Esophagus muscularis mucosa (tissue), 4 donors: ENCODE measurements around the gene EPAS1. TPM values are rescaled to one million over a fixed set of nuclear protein-coding genes. Genes with fewer than 3 reads are reported as not detected.

ENCODE experiments used
- DNase-seq: peaks from one replicate; pipeline ENCODE4 v3.0.0-alpha.2; 2017; ENCODE audit errors: extremely low spot score
- H3K27ac ChIP-seq, 4 donors: fragments of 200-600 bp; sonication (generic); replicated peaks in 1 of 4; 1 replicate in 3 of 4; 2 replicates in 1 of 4; pipeline ENCODE4 v1.5.1; 2016 to 2019; ENCODE audit warnings: mild to moderate bottlenecking in 1 of 4
- H3K27me3 ChIP-seq, 4 donors: fragments of 200-600 bp; sonication (generic); one replicate each; pipeline versions ENCODE4 v1.5.1 to v1.6.0; 2016 to 2019
- H3K36me3 ChIP-seq, 4 donors: fragments of 200-600 bp; sonication (generic); one replicate each; pipeline ENCODE4 v1.5.1; 2016 to 2019
- H3K4me1 ChIP-seq, 4 donors: fragments of 200-600 bp; sonication (generic); one replicate each; pipeline ENCODE4 v1.5.1; 2016 to 2019
- H3K4me3 ChIP-seq, 4 donors: fragments of 200-600 bp; sonication (generic); 1 replicate in 2 of 4; 2 replicates in 2 of 4; pipeline ENCODE4 v1.5.1; 2016 to 2019; ENCODE audit warnings: mild to moderate bottlenecking in 4 of 4, moderate library complexity in 1 of 4
- H3K9me3 ChIP-seq, 4 donors: fragments of 200-600 bp; sonication (generic); 1 replicate in 3 of 4; 2 replicates in 1 of 4; pipeline ENCODE4 v1.5.1; 2016 to 2019
- EP300 ChIP-seq: sonication (generic); formaldehyde crosslinking; IDR thresholded peaks from one replicate; pipeline ENCODE4 v1.6.1; 2017; ENCODE audit warnings: antibody characterized with exemption
- POLR2A ChIP-seq: fragments of 450-650 bp; IDR thresholded peaks from one replicate; pipeline ENCODE4 v1.6.1; 2017; ENCODE audit warnings: antibody characterized with exemption, moderate library complexity, mild to moderate bottlenecking, low read depth
- POLR2AphosphoS5 ChIP-seq, 2 donors: sonication (generic); formaldehyde crosslinking; IDR thresholded peaks; one replicate each; pipeline ENCODE4 v1.6.1; 2017; ENCODE audit warnings: antibody characterized with exemption in 2 of 2
- WGBS: methylation state at CpG from one replicate; pipeline ENCODE4 v1.1.5; 2018; 5-methylcytosine and 5-hydroxymethylcytosine counted together
- intact Hi-C: fragments of 100-400 bp; cut with DNase I; formaldehyde crosslinking; loops from one replicate; pipeline ENCODE4 v1.15.1; 2023
- total RNA-seq, 4 donors: library from RNA; depleted of rRNA; stranded (reverse); fragments of >200 nt; gene quantifications; one replicate each; pipeline versions ENCODE4 v1.1.0 to v1.2.1, GENCODE V29; 2016
- TF ChIP-seq, protein P1 (sequence below), 3 experiments: fragments of 200-600 bp in 2 of 3; fragments of 450-650 bp in 1 of 3; sonication (generic) in 2 of 3; IDR thresholded peaks; one replicate each; pipeline ENCODE4 v1.5.1; 2017 to 2019; ENCODE audit warnings: antibody characterized with exemption in 3 of 3, mild to moderate bottlenecking in 2 of 3, moderate library complexity in 1 of 3

Gene EPAS1
- total RNA-seq, 4 donors from 2014 or later: 113 to 225 (median 183) TPM

DNA sequence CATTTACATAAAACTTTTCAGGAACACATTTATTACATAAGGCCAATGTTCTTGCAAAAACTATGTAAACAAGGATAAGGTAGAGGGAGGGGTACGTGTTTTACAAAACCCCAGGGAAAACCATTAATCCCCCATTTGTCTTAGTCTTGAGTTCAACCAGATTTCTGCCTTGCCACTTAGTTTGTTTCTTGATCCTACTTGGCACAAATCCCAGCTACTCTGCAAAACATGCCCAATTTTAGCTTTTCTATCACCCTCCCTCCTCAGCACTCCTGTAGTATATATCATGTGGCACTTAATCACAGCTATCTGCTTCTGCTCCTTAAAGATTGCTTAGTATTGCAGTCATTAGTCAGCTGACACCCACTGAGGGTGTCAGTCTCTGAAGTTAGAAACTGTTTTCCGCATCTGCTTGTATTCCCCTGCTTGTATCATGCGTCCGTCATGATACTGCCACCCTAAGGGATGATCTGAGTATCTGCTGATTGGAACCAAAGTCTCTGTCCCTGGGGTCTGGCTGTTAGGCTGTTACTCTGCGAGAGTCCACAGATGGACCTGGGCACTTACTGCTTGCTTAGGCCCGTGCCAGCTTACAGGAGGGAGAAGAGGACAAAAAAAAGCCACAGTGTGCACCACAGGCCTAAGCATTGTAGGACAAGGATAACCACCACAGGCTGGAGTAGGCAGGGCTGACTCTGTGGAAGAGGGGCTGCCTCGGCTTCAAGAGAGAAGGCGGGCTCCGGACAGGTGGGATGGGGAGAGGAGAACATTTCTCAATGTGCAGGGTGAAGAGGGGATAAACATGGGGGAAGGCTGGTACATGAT is 82.2 kb downstream of the EPAS1 start:
- no peak for DNase-seq
- 58% methylated on average over 9 of the region's 9 CpGs for WGBS
- H3K27ac ChIP-seq: peak overlapping the region in 3 of 4 donors; percentile 34 to 54 (median 46)
- peaks cover 14 to 48% (median 38%) of the 10 kb centered on the region in 4 donors for H3K4me1 ChIP-seq
- TF ChIP-seq POLR2AphosphoS5 (IDR thresholded peaks at IDR 0.05) (peak in 1 of 2 donors; percentile 36), EP300 (no peak)
- H3K9me3 ChIP-seq: no peaks in the 10 kb centered on the region
- H3K4me3 ChIP-seq: no peak overlapping the region
- intact Hi-C loops: no loop called here
- no peaks in the 10 kb centered on the region for H3K27me3 ChIP-seq
- peaks cover 11 to 100% (median 70%) of the 10 kb centered on the region in 4 donors for H3K36me3 ChIP-seq

DNA sequence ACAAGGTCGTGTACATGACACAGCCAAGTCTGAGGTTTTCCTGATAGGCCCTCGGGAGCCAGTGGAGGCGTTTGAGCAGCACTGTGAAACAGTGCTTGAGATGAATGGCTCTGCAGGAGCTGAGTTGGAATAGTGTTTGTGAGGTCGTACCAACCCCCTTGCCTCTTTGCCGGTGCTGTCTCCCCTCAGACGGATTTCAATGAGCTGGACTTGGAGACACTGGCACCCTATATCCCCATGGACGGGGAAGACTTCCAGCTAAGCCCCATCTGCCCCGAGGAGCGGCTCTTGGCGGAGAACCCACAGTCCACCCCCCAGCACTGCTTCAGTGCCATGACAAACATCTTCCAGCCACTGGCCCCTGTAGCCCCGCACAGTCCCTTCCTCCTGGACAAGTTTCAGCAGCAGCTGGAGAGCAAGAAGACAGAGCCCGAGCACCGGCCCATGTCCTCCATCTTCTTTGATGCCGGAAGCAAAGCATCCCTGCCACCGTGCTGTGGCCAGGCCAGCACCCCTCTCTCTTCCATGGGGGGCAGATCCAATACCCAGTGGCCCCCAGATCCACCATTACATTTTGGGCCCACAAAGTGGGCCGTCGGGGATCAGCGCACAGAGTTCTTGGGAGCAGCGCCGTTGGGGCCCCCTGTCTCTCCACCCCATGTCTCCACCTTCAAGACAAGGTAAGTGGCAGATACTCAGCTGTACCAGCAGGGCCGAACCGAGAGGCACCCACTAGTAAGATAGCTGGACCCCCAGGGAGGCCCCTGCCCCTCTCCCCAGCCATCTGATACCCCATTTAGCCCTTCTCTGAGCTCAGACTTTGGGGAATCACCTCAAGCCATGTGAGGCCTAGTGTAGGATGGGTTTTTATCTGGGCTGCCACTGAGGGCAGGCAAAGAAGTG is 83.1 kb downstream of the EPAS1 start:
- intact Hi-C loops: no loop called here
- Histone ChIP-seq H3K27ac (peak overlapping the region in 3 of 4 donors; percentile 34 to 54 (median 46)), H3K9me3 (no peaks in the 10 kb centered on the region), H3K4me1 (peaks cover 14 to 48% (median 38%) of the 10 kb centered on the region in 4 donors), H3K36me3 (peaks cover 11 to 100% (median 75%) of the 10 kb centered on the region in 4 donors), H3K27me3 (no peaks in the 10 kb centered on the region), H3K4me3 (no peak overlapping the region)
- DNase-seq: no peak
- TF ChIP-seq, protein P1, sequence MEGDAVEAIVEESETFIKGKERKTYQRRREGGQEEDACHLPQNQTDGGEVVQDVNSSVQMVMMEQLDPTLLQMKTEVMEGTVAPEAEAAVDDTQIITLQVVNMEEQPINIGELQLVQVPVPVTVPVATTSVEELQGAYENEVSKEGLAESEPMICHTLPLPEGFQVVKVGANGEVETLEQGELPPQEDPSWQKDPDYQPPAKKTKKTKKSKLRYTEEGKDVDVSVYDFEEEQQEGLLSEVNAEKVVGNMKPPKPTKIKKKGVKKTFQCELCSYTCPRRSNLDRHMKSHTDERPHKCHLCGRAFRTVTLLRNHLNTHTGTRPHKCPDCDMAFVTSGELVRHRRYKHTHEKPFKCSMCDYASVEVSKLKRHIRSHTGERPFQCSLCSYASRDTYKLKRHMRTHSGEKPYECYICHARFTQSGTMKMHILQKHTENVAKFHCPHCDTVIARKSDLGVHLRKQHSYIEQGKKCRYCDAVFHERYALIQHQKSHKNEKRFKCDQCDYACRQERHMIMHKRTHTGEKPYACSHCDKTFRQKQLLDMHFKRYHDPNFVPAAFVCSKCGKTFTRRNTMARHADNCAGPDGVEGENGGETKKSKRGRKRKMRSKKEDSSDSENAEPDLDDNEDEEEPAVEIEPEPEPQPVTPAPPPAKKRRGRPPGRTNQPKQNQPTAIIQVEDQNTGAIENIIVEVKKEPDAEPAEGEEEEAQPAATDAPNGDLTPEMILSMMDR (IDR thresholded peaks at IDR 0.05): no peak
- TF ChIP-seq EP300 (no peak), POLR2A (no peak), POLR2AphosphoS5 (IDR thresholded peaks at IDR 0.05) (no peak)
- WGBS: 86% methylated on average over 13 of the region's 22 CpGs

DNA sequence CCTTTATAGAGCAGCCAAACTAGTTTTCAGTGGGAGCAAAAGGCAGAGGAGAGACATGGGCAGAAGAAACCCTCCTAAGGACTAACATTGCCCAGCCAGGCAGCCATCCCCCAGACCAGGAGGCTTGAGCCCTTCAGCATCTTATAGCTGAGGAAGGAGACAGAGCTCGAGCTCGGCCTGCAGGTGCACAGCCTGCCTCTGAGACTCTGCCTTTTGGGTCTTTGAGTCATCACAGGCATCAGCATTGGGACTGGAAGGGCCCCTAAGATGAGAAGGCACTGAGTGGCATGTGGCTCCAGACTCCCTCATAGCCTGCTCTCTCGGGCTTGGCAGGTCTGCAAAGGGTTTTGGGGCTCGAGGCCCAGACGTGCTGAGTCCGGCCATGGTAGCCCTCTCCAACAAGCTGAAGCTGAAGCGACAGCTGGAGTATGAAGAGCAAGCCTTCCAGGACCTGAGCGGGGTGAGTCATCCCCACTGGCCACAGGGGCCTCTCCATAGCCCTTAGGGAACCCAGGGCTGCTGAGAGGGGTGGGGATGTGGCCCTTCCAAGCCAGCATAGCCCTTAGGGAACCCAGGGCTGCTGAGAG is 84.1 kb downstream of the EPAS1 start:
- H3K27me3 ChIP-seq: no peaks in the 10 kb centered on the region
- H3K4me3 ChIP-seq: no peak overlapping the region
- no peak overlapping the region for H3K27ac ChIP-seq
- TF ChIP-seq POLR2AphosphoS5 (IDR thresholded peaks at IDR 0.05) (no peak), EP300 (no peak), POLR2A (no peak)
- TF ChIP-seq, protein P1 (IDR thresholded peaks at IDR 0.05): no peak
- peaks cover 13 to 54% (median 43%) of the 10 kb centered on the region in 4 donors for H3K4me1 ChIP-seq
- no peaks in the 10 kb centered on the region for H3K9me3 ChIP-seq
- peaks cover 16 to 100% (median 77%) of the 10 kb centered on the region in 4 donors for H3K36me3 ChIP-seq
- 100% methylated on average over 2 of the region's 8 CpGs for WGBS
- no peak for DNase-seq
- intact Hi-C loops: no loop called here

DNA sequence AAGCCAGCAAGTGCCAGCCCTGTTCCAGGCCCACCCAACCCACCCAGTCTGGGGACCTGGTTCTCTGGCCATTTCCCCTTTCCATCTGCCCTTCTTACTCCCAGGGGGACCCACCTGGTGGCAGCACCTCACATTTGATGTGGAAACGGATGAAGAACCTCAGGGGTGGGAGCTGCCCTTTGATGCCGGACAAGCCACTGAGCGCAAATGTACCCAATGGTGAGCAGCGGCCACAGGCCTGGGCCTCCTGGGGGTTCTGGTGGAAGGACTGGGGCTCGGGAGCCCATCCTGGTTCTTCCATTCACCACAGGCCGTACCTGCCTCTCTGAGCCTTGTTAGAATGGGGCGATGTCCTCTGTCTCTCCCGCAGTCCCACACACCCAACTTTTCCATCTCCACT is 84.7 kb downstream of the EPAS1 start:
- intact Hi-C loops: no loop called here
- peaks cover 16 to 100% (median 75%) of the 10 kb centered on the region in 4 donors for H3K36me3 ChIP-seq

More for the DNA sequence above, 84.7 kb downstream of the EPAS1 start:
- WGBS: 97% methylated on average over 7 of the region's 8 CpGs
- H3K4me3 ChIP-seq: no peak overlapping the region
- DNase-seq: no peak
- H3K27ac ChIP-seq: no peak overlapping the region
- peaks cover 8 to 50% (median 39%) of the 10 kb centered on the region in 4 donors for H3K4me1 ChIP-seq
- H3K9me3 ChIP-seq: no peaks in the 10 kb centered on the region
- TF ChIP-seq, protein P1 (IDR thresholded peaks at IDR 0.05): no peak
- TF ChIP-seq POLR2A (no peak), POLR2AphosphoS5 (IDR thresholded peaks at IDR 0.05) (no peak), EP300 (no peak)
- no peaks in the 10 kb centered on the region for H3K27me3 ChIP-seq
